NCI-H2196 treated with DMSO at 0.1 percent for 48 hours (cell line): Measurements from ENCODE around the gene GIGYF1.
A peak's percentile ranks its signal among the peaks of the same experiment; 100 is the strongest.
"Not testable (repeated sequence)": the region's sequence is repeated elsewhere in the genome, so short reads cannot be mapped to it uniquely, and the experiment has no call there.

Experiments used
- DNase-seq: peaks from one replicate; lab custom pipeline; 2025; ENCODE audit not compliant: unreplicated experiment; lab: John Stamatoyannopoulos, UW

The GIGYF1 gene

GRCh38 chr7:100694098-100694745 is at the start of gene GIGYF1:
Gene GIGYF1 (minus strand): TSS chr7:100694250. CDS start chr7:100688238, 6,012 bp downstream.
- peak; percentile 60 for DNase-seq

GRCh38 chr7:100739934-100740333 is 45.9 kb upstream of the GIGYF1 start:
- no peak for DNase-seq

GRCh38 chr7:100736671-100737070 is 42.6 kb upstream of the GIGYF1 start:
- DNase-seq = no peak

GRCh38 chr7:100735730-100736129 is 41.7 kb upstream of the GIGYF1 start:
- no peak for DNase-seq

GRCh38 chr7:100731937-100732636 is 38.0 kb upstream of the GIGYF1 start:
- no peak for DNase-seq

- DNase-seq = no peak
These were observed 36.2 kb upstream of the GIGYF1 start for GRCh38 chr7:100730136-100730800.

- no peak for DNase-seq
These were observed 34.1 kb upstream of the GIGYF1 start for GRCh38 chr7:100728196-100728595.

GRCh38 chr7:100726996-100727761 is 33.1 kb upstream of the GIGYF1 start:
- no peak for DNase-seq

- DNase-seq = not testable (repeated sequence)
These were observed 30.3 kb upstream of the GIGYF1 start for GRCh38 chr7:100724364-100724763.

GRCh38 chr7:100723732-100724275 is 29.8 kb upstream of the GIGYF1 start:
- DNase-seq = no peak

- DNase-seq = no peak
These were observed 28.6 kb upstream of the GIGYF1 start for GRCh38 chr7:100722480-100723212.

GRCh38 chr7:100721505-100721812 is 27.4 kb upstream of the GIGYF1 start:
- no peak for DNase-seq

- no peak for DNase-seq
These were observed 26.8 kb upstream of the GIGYF1 start for GRCh38 chr7:100720671-100721504.

- no peak for DNase-seq
These were observed 26.2 kb upstream of the GIGYF1 start, which contains the start of gene EPO for GRCh38 chr7:100720279-100720670. Gene EPO (plus strand): TSS chr7:100720468. CDS start chr7:100720981, 513 bp downstream.

- DNase-seq = no peak
These were observed 25.7 kb upstream of the GIGYF1 start for GRCh38 chr7:100719523-100720278.

GRCh38 chr7:100717073-100717472 is 23.0 kb upstream of the GIGYF1 start:
- not testable (repeated sequence) for DNase-seq

- DNase-seq = no peak
These were observed 20.7 kb upstream of the GIGYF1 start for GRCh38 chr7:100714725-100715124.

- no peak for DNase-seq
These were observed 17.3 kb upstream of the GIGYF1 start for GRCh38 chr7:100711369-100711768.

- DNase-seq = no peak
These were observed 16.4 kb upstream of the GIGYF1 start for GRCh38 chr7:100710452-100710851.
